HepG2 (cell line): ENCODE measurements around the gene ODR4. TPM values are rescaled to one million over a fixed set of nuclear protein-coding genes. Genes with fewer than 3 reads are reported as not detected.

Experiments used
- ATAC-seq: fragments of 200-7000 bp; cut with Tn5 transposase; 3 replicates; pipeline ENCODE4 v1.9.1; 2020; ENCODE audit warnings: mild to moderate bottlenecking, moderate library complexity
- BruUV-seq: library from RNA; stranded (reverse); fragments of 400-500 nt; replicated peaks from 2 replicates; lab custom pipeline; 2021; lab: Mats Ljungman, UMichigan
- CTCF ChIA-PET: fragments of 300-600 bp; formaldehyde crosslinking; extraction: SDS; loops from one replicate; lab custom pipeline; 2021; ENCODE audit warnings: low total read pairs, inconsistent platforms, low intra/inter-chr PET ratio; lab: Yijun Ruan, JAX
- POLR2A ChIA-PET: fragments of 350-600 bp; sonication (Branson Sonifier 250); formaldehyde crosslinking; loops from one replicate; lab custom pipeline; 2020; ENCODE audit warnings: antibody characterized with exemption, inconsistent platforms; lab: Yijun Ruan, JAX
- DNase-seq: peaks from one replicate; pipeline ENCODE4 v3.0.0-alpha.2; 2015; ENCODE audit warnings: low spot score
- FAIRE-seq: peaks from 3 replicates; lab custom pipeline; 2011; peaks lifted over from hg19 to GRCh38; lab: Jason Lieb, UNC
- H2AFZ ChIP-seq: one replicate; pipeline ENCODE4 v1.6.1; 2011; ENCODE audit warnings: low read length, inconsistent platforms
- H3K27ac ChIP-seq: fragments of 300-600 bp; 3 replicates; pipeline ENCODE4 v1.8.0; 2011; ENCODE audit warnings: mixed run types, mild to moderate bottlenecking, mixed read lengths, low read length, inconsistent platforms; ENCODE audit not compliant: insufficient read depth; ENCODE audit errors: extremely low read length
- H3K27me3 ChIP-seq, 2 experiments: fragments of 200-600 bp in 1 of 2; 2 replicates in 1 of 2; 3 replicates in 1 of 2; pipeline versions ENCODE4 v1.6.0 to v1.8.0; 2011; ENCODE audit warnings: low read length in 2 of 2, mild to moderate bottlenecking in 2 of 2, moderate library complexity in 2 of 2, inconsistent platforms in 1 of 2; ENCODE audit not compliant: insufficient read depth in 2 of 2, control insufficient read depth in 1 of 2
- H3K36me3 ChIP-seq, 2 experiments: fragments of 200-600 bp in 1 of 2; replicated peaks in 1 of 2; 2 replicates in 1 of 2; 3 replicates in 1 of 2; pipeline versions ENCODE4 v1.5.1 to v1.8.0; 2011; ENCODE audit warnings: low read length in 2 of 2, inconsistent platforms in 1 of 2; ENCODE audit not compliant: insufficient read depth in 2 of 2, control insufficient read depth in 1 of 2
- H3K4me1 ChIP-seq: 2 replicates; pipeline ENCODE4 v1.5.1; 2012; ENCODE audit warnings: low read length, inconsistent platforms; ENCODE audit not compliant: insufficient read depth
- H3K4me2 ChIP-seq: 2 replicates; pipeline ENCODE4 v1.6.0; 2011; ENCODE audit warnings: low read depth, low read length, inconsistent platforms
- H3K4me3 ChIP-seq, 3 experiments: fragments of 200-600 bp in 1 of 3; sonication (generic), shearing (Covaris generic) in 1 of 3; replicated peaks in 1 of 3; 2 replicates each; pipeline ENCODE4 v1.5.1; 2011 to 2016; ENCODE audit warnings: low read length in 3 of 3, inconsistent platforms in 2 of 3, low read depth in 2 of 3, mild to moderate bottlenecking in 2 of 3, control low read depth in 1 of 3, mixed read lengths in 1 of 3; ENCODE audit not compliant: insufficient read depth in 1 of 3
- H3K79me2 ChIP-seq: one replicate; pipeline ENCODE4 v1.6.1; 2011; ENCODE audit warnings: low read length, inconsistent platforms; ENCODE audit not compliant: insufficient read depth
- H3K9ac ChIP-seq: 2 replicates; pipeline ENCODE4 v1.6.0; 2011; ENCODE audit warnings: mild to moderate bottlenecking, low read depth, low read length, inconsistent platforms; ENCODE audit not compliant: insufficient read depth
- H3K9me3 ChIP-seq: 2 replicates; pipeline ENCODE4 v1.5.1; 2012; ENCODE audit warnings: mild to moderate bottlenecking, low read length
- H4K20me1 ChIP-seq: 2 replicates; pipeline ENCODE4 v1.6.0; 2011; ENCODE audit warnings: inconsistent platforms, mild to moderate bottlenecking, low read length, moderate library complexity; ENCODE audit not compliant: insufficient read depth
- GTF2F1 ChIP-seq: fragments of 150-350 bp; IDR thresholded peaks from 2 replicates; pipeline ENCODE4 v1.6.1; 2014; ENCODE audit warnings: low read length
- JUND ChIP-seq: sonication (generic); formaldehyde crosslinking; IDR thresholded peaks from 2 replicates; pipeline ENCODE4 v1.8.0; 2022; ENCODE audit warnings: mild to moderate bottlenecking, missing genetic modification reagents
- KDM5A ChIP-seq: fragments of 200-600 bp; sonication (generic); IDR thresholded peaks from 2 replicates; pipeline ENCODE4 v1.7.0; 2018; ENCODE audit warnings: antibody characterized with exemption, mild to moderate bottlenecking, low read length, borderline replicate concordance
- NFE2 ChIP-seq: sonication (generic); formaldehyde crosslinking; IDR thresholded peaks from 2 replicates; pipeline ENCODE4 v1.4.0; 2020; ENCODE audit warnings: missing genetic modification reagents
- PAX8 ChIP-seq: sonication (generic); formaldehyde crosslinking; IDR thresholded peaks from 2 replicates; pipeline ENCODE4 v1.8.0; 2022; ENCODE audit warnings: mild to moderate bottlenecking, missing genetic modification reagents, borderline replicate concordance
- POLR2G ChIP-seq: fragments of 200-400 bp; formaldehyde crosslinking; IDR thresholded peaks from 2 replicates; pipeline ENCODE4 v1.6.1; 2018; ENCODE audit warnings: mild to moderate bottlenecking, low read depth, low read length, moderate library complexity
- PRMT3 ChIP-seq: sonication (generic); formaldehyde crosslinking; IDR thresholded peaks from 2 replicates; pipeline ENCODE4 v1.8.1; 2022; ENCODE audit warnings: low read depth, mild to moderate bottlenecking, moderate library complexity, missing genetic modification reagents, borderline replicate concordance
- RBM22 ChIP-seq: fragments of 200-400 bp; formaldehyde crosslinking; optimal IDR thresholded peaks from 2 replicates; pipeline ENCODE3; 2017; ENCODE audit warnings: mild to moderate bottlenecking, low read length, moderate library complexity
- SALL2 ChIP-seq: sonication (generic); formaldehyde crosslinking; IDR thresholded peaks from 2 replicates; pipeline ENCODE4 v1.8.1; 2023; ENCODE audit warnings: mild to moderate bottlenecking, missing genetic modification reagents, inconsistent platforms
- ZFP36L1 ChIP-seq: sonication (generic); formaldehyde crosslinking; IDR thresholded peaks from 2 replicates; pipeline ENCODE4 v1.8.0; 2022; ENCODE audit warnings: mild to moderate bottlenecking, missing genetic modification reagents, moderate library complexity
- ZNF530 ChIP-seq: sonication (generic); formaldehyde crosslinking; IDR thresholded peaks from 2 replicates; pipeline ENCODE4 v1.5.0; 2020; ENCODE audit warnings: low read depth, mild to moderate bottlenecking, missing genetic modification reagents
- ZNF569 ChIP-seq: sonication (generic); formaldehyde crosslinking; IDR thresholded peaks from 2 replicates; pipeline ENCODE4 v1.5.0; 2020; ENCODE audit warnings: mild to moderate bottlenecking, missing genetic modification reagents, moderate library complexity, borderline replicate concordance
- ZNF572 ChIP-seq: sonication (generic); formaldehyde crosslinking; IDR thresholded peaks from 2 replicates; pipeline ENCODE4 v1.5.1; 2020; ENCODE audit warnings: mild to moderate bottlenecking, missing genetic modification reagents
- ZNF674 ChIP-seq: sonication (generic); formaldehyde crosslinking; IDR thresholded peaks from 2 replicates; pipeline ENCODE4 v1.5.0; 2020; ENCODE audit warnings: low read depth, mild to moderate bottlenecking, missing genetic modification reagents
- ZNF703 ChIP-seq: sonication (generic); formaldehyde crosslinking; IDR thresholded peaks from 2 replicates; pipeline ENCODE4 v1.5.1; 2020; ENCODE audit warnings: missing genetic modification reagents, mild to moderate bottlenecking, moderate library complexity, borderline replicate concordance
- ZNF776 ChIP-seq: sonication (generic); formaldehyde crosslinking; IDR thresholded peaks from 2 replicates; pipeline ENCODE4 v1.4.0; 2020; ENCODE audit warnings: mild to moderate bottlenecking, missing genetic modification reagents
- ZNF790 ChIP-seq: sonication (generic); formaldehyde crosslinking; IDR thresholded peaks from 2 replicates; pipeline ENCODE4 v1.8.0; 2022; ENCODE audit warnings: missing genetic modification reagents, mild to moderate bottlenecking, borderline replicate concordance
- ZSCAN25 ChIP-seq: sonication (generic); formaldehyde crosslinking; IDR thresholded peaks from 2 replicates; pipeline ENCODE4 v1.8.0; 2022; ENCODE audit warnings: mild to moderate bottlenecking, missing genetic modification reagents
- WGBS: methylation state at CpG from one replicate; pipeline ENCODE4 v1.1.6; 2017; ENCODE audit warnings: low lambda C conversion rate; 5-methylcytosine and 5-hydroxymethylcytosine counted together
- in situ Hi-C: cut with HindIII; loops from 2 replicates; pipeline ENCODE4 v1.10.0; 2017; ENCODE audit warnings: low pct_unique_long_range_greater_than_20kb; ENCODE audit not compliant: extremely low pct_ligation_motif_present
- intact Hi-C: fragments of 100-400 bp; cut with micrococcal nuclease; formaldehyde crosslinking; loops from one replicate; pipeline ENCODE4 v1.10.0; 2022; ENCODE audit not compliant: unreplicated experiment
- polyA plus RNA-seq, 8 experiments: library from polyadenylated mRNA; depleted of rRNA in 3 of 8; stranded (reverse) in 7 of 8; unstranded in 1 of 8; fragments of >200 nt; fragmentation: Illumina TruSeq in 4 of 8; extraction: Trizol in 4 of 8; gene quantifications; 2 replicates each; pipeline versions ENCODE4 v1.2.1 to v1.2.3, GENCODE V29; 2011 to 2016; ENCODE audit warnings: low read depth in 4 of 8, missing spikeins in 1 of 8, mixed read lengths in 1 of 8; ENCODE audit not compliant: insufficient read depth in 1 of 8
- total RNA-seq, 5 experiments: library from RNA; depleted of rRNA; stranded (reverse); fragments of >200 nt; fragmentation: Illumina TruSeq; extraction: Trizol; gene quantifications; 2 replicates each; pipeline ENCODE4 v1.2.3, GENCODE V29; 2016; ENCODE audit warnings: low read depth in 1 of 5
- TF ChIP-seq, protein P1 (sequence below): sonication (generic); formaldehyde crosslinking; IDR thresholded peaks from 2 replicates; pipeline ENCODE4 v1.4.0; 2020; ENCODE audit warnings: missing genetic modification reagents
- TF ChIP-seq, protein P2 (sequence below): sonication (generic); formaldehyde crosslinking; IDR thresholded peaks from 2 replicates; pipeline ENCODE4 v1.4.0; 2020; ENCODE audit warnings: mild to moderate bottlenecking, missing genetic modification reagents

Gene ODR4
- total and polyA plus RNA-seq, 2 of the 13 experiments (the other 11 are each of a cell fraction or from before 2014, with no cell fraction given) = 16.3 to 22.0 TPM

DNA sequence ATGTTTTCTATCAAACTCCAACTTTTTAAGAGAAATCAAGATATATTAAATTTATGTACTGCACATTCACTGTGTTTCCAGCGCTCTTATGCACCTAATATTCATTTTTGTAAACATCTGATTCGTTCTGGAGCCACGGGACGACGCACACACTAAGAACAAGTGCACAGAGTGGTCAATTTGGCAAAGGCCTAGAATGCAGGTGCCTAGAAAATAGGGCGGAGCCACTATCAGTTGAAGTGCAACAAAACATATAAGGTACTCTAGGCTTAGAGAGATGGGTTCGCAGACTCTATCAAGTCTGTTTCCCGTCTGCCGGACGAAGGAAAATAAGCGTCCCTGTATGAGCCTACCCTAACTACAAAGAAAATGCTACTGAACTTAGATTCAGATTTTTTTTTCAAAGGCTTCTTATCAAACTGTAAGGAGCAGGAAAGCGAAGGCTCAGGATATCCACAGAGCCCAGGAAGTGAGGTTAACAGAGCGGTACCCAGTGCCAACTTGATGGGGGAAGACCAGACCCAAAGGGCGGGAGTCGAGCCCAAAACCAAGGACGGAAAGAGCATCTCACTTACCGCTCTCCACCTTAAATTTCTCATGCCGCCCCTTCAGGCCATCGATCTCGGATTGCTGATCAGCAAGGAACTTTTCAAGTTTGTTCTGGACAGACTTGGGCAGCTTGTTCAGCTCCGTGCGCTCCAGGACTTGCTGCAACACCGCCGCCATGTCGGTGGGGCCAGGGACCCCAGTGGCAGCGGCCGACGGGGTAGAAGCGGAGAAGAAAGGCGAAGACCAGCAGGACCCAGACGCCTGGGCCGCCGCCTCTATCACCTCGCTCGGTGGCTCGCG lies 1.1 kb upstream of the ODR4 start (continued):
- TF ChIP-seq, protein P1, sequence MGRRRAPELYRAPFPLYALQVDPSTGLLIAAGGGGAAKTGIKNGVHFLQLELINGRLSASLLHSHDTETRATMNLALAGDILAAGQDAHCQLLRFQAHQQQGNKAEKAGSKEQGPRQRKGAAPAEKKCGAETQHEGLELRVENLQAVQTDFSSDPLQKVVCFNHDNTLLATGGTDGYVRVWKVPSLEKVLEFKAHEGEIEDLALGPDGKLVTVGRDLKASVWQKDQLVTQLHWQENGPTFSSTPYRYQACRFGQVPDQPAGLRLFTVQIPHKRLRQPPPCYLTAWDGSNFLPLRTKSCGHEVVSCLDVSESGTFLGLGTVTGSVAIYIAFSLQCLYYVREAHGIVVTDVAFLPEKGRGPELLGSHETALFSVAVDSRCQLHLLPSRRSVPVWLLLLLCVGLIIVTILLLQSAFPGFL = 0 out of 2 replicates have a peak, but pooled peaks have one; percentile 18
- no peak for TF ChIP-seq PRMT3
- TF ChIP-seq, all 625 proteins: peak for 29

DNA sequence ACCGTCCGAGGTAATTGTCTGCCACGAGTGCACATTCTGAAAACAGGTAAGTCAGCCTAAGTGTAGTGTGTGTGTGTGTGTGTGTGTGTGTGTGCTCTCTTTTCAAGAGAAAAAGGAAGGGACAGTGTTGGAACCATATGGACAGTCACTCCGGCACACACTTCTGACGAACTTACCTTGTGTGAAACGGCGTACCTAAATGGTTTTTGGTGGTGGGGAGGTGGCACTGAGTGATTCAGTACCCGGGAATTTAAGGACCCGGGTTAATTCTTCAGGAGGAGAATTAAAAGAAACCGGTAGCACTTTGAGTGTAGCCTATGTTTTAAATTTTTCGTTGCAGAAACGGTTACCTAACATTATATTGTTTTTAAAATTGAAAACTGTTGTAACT lies 286 bp downstream of the ODR4 start:
- Histone ChIP-seq H3K79me2 (peaks cover 71% of the 10 kb centered on the region), H2AFZ (peak overlapping the region; percentile 83), H3K27ac (peak overlapping the region; percentile 99), H3K9ac (peak overlapping the region; percentile 97), H3K9me3 (no peaks in the 10 kb centered on the region), H3K27me3 (no peaks in the 10 kb centered on the region; a peak in 1 of 5 replicates), H3K4me3 (peak overlapping the region; percentile 80 to 81 (median 80)), H4K20me1 (peaks cover 16% of the 10 kb centered on the region), H3K4me1 (peaks cover 47% of the 10 kb centered on the region), H3K4me2 (peak overlapping the region; percentile 92), H3K36me3 (peaks cover 0 to 25% of the 10 kb centered on the region in 2 experiments)
- intact Hi-C loops (loop anchor here (2.0 to 10.0 kb wide), 2 partner anchors 1219 to 1331 kb away; partner anchors contain the start of genes RNF2, SWT1 and TRMT1L), in situ Hi-C loops (no loop called here)
- ChIA-PET CTCF (no interaction called here), POLR2A (interaction anchor here (0.6 to 1.6 kb wide), 4 partner anchors 13 to 1219 kb away, joined by 3 to 4 read pairs (median 4); partner anchors contain the start of genes IVNS1ABP, SWT1 and TRMT1L)
- WGBS = under 1% methylated on average over 12 of the region's 12 CpGs
- no TSS peak for BruUV-seq
- peak; percentile 16 for ATAC-seq
- no peak for FAIRE-seq
- no peak for DNase-seq
- TF ChIP-seq NFE2 = no peak
- TF ChIP-seq ZSCAN25 (CRISPR knock-in tag) = no peak
- TF ChIP-seq KDM5A = peak; percentile 91
- TF ChIP-seq ZNF703 (CRISPR knock-in tag) = no peak
- TF ChIP-seq ZNF674 (CRISPR knock-in tag) = no peak
- TF ChIP-seq PAX8 (CRISPR knock-in tag) = no peak
- TF ChIP-seq ZNF790 (CRISPR knock-in tag) = no peak
- TF ChIP-seq ZFP36L1 (CRISPR knock-in tag) = no peak
- TF ChIP-seq GTF2F1 = 0 out of 2 replicates have a peak, but pooled peaks have one; percentile 22
- TF ChIP-seq, protein P2, sequence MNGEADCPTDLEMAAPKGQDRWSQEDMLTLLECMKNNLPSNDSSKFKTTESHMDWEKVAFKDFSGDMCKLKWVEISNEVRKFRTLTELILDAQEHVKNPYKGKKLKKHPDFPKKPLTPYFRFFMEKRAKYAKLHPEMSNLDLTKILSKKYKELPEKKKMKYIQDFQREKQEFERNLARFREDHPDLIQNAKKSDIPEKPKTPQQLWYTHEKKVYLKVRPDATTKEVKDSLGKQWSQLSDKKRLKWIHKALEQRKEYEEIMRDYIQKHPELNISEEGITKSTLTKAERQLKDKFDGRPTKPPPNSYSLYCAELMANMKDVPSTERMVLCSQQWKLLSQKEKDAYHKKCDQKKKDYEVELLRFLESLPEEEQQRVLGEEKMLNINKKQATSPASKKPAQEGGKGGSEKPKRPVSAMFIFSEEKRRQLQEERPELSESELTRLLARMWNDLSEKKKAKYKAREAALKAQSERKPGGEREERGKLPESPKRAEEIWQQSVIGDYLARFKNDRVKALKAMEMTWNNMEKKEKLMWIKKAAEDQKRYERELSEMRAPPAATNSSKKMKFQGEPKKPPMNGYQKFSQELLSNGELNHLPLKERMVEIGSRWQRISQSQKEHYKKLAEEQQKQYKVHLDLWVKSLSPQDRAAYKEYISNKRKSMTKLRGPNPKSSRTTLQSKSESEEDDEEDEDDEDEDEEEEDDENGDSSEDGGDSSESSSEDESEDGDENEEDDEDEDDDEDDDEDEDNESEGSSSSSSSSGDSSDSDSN = no peak
- no peak for TF ChIP-seq ZNF530 (CRISPR knock-in tag)
- TF ChIP-seq ZNF569 = 0 out of 2 replicates have a peak, but pooled peaks have one; percentile 17
- TF ChIP-seq ZNF572 (CRISPR knock-in tag) = no peak
- TF ChIP-seq ZNF776 = no peak
- 0 out of 2 replicates have a peak, but pooled peaks have one; percentile 15 for TF ChIP-seq SALL2 (CRISPR knock-in tag)
- TF ChIP-seq POLR2G = no peak
- peak; percentile 15 for TF ChIP-seq RBM22
- no peak for TF ChIP-seq JUND (CRISPR knock-in tag)
